OCI-LY7 (cell line): Measurements from ENCODE around the gene NT5C2.

Experiments
- EZH2phosphoT487 ChIP-seq: fragments of 200-600 bp; sonication (generic); IDR thresholded peaks from 2 replicates; pipeline ENCODE4 v1.6.1; 2018; ENCODE audit warnings: low read depth, borderline replicate concordance, mild to moderate bottlenecking, mixed run types, antibody characterized with exemption, low read length, moderate library complexity, mixed read lengths
- TF ChIP-seq, protein P1 (sequence below): fragments of 200-600 bp; sonication (generic); conservative IDR thresholded peaks from 2 replicates; pipeline ENCODE4 v1.5.1; 2014; ENCODE audit warnings: mild to moderate bottlenecking, antibody characterized with exemption, low read length, moderate library complexity, mixed read lengths

DNA sequence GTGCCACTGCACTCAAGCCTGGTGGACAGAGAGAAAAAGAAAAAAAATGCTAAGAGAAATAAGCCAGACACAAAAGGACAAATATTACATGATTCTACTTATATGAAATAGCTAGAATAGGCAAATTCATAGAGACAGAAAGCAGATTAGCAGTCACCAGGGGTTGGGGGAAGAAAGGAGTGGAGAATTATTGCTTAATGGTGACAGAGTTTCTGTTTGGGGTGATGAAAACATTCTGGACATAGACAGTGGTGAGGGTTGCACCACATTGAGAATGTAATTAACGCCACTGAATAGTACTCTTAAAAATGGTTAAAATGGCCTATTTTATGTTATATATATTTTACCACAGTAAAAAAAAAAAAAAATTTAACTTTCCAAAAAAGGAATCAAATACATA, 6.4 kb upstream of the NT5C2 start:
- TF ChIP-seq, protein P1, sequence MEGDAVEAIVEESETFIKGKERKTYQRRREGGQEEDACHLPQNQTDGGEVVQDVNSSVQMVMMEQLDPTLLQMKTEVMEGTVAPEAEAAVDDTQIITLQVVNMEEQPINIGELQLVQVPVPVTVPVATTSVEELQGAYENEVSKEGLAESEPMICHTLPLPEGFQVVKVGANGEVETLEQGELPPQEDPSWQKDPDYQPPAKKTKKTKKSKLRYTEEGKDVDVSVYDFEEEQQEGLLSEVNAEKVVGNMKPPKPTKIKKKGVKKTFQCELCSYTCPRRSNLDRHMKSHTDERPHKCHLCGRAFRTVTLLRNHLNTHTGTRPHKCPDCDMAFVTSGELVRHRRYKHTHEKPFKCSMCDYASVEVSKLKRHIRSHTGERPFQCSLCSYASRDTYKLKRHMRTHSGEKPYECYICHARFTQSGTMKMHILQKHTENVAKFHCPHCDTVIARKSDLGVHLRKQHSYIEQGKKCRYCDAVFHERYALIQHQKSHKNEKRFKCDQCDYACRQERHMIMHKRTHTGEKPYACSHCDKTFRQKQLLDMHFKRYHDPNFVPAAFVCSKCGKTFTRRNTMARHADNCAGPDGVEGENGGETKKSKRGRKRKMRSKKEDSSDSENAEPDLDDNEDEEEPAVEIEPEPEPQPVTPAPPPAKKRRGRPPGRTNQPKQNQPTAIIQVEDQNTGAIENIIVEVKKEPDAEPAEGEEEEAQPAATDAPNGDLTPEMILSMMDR = no peak
- no peak for TF ChIP-seq EZH2phosphoT487
